ENCODE data around the gene GK. TPM values are rescaled to one million over a fixed set of nuclear protein-coding genes. Genes with fewer than 3 reads are reported as not detected.
"Not testable (repeated sequence)": the region's sequence is repeated elsewhere in the genome, so short reads cannot be mapped to it uniquely, and the experiment has no call there.

The GK gene
- total RNA-seq, 1 experiment from 2014 or later = 1.7 TPM

DNA sequence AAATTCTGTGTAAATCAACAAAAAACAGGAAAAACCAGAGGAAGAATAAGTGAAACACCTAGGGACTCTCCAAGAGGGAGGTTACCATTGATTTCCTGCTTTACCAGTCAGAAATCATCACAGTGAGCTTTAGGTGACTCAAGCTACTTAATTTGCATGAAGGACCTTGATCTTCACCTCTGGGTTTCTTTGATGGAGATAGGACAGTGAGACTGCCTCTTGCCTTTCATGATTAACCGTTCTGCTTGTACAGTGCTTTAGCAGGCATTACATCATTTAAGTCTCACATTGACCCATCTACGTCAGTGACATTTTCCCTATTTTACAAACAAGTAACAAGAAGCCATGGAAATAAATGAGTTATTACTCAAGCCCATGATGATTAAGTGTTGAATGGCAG lies 3.4 kb upstream of the GK start:
- Histone ChIP-seq H3K4me1 (ENCODE audit: control insufficient read depth, insufficient read depth, low read length) (no peaks in the 10 kb centered on the region), H3K36me3 (ENCODE audit: control insufficient read depth, insufficient read depth, low read length) (no peaks in the 10 kb centered on the region), H3K9me3 (ENCODE audit: control insufficient read depth, insufficient read depth, low read depth, low read length) (no peaks in the 10 kb centered on the region), H3K4me3 (ENCODE audit: low read depth in 2 of 2, low read length in 2 of 2) (no peak overlapping the region), H3K27me3 (ENCODE audit: control insufficient read depth, insufficient read depth, low read length) (no peaks in the 10 kb centered on the region), H3K27ac (ENCODE audit: low read length) (no peak overlapping the region)
- TF ChIP-seq POLR2AphosphoS5 (IDR thresholded peaks at IDR 0.05; ENCODE audit: low read depth, low read length) = no peak
- no peak for TF ChIP-seq REST (IDR thresholded peaks at IDR 0.05; ENCODE audit: insufficient read depth in 1 of 2, low read depth in 2 of 2, low read length in 1 of 2)
- no peak for TF ChIP-seq TCF7L2 (IDR thresholded peaks at IDR 0.05; ENCODE audit: low read depth, low read length)
- TF ChIP-seq CTCF (IDR thresholded peaks at IDR 0.05) = no peak
- no peak for TF ChIP-seq SIN3A (IDR thresholded peaks at IDR 0.05; ENCODE audit: borderline replicate concordance, insufficient read depth, low read depth, low read length)
- in situ Hi-C loops (cut with HindIII; ENCODE audit: low pct_unique_long_range_greater_than_20kb, low sequenced_read_pairs) (no loop called here), intact Hi-C loops (cut with micrococcal nuclease; ENCODE audit: unreplicated experiment) (no loop called here)
- no TSS peak for BruUV-seq (replicated peaks)
- no peak for DNase-seq (ENCODE audit: low read depth, low spot score)
- CTCF ChIA-PET = no interaction called here
- ATAC-seq = no peak
- POLR2A ChIA-PET = no interaction called here

DNA sequence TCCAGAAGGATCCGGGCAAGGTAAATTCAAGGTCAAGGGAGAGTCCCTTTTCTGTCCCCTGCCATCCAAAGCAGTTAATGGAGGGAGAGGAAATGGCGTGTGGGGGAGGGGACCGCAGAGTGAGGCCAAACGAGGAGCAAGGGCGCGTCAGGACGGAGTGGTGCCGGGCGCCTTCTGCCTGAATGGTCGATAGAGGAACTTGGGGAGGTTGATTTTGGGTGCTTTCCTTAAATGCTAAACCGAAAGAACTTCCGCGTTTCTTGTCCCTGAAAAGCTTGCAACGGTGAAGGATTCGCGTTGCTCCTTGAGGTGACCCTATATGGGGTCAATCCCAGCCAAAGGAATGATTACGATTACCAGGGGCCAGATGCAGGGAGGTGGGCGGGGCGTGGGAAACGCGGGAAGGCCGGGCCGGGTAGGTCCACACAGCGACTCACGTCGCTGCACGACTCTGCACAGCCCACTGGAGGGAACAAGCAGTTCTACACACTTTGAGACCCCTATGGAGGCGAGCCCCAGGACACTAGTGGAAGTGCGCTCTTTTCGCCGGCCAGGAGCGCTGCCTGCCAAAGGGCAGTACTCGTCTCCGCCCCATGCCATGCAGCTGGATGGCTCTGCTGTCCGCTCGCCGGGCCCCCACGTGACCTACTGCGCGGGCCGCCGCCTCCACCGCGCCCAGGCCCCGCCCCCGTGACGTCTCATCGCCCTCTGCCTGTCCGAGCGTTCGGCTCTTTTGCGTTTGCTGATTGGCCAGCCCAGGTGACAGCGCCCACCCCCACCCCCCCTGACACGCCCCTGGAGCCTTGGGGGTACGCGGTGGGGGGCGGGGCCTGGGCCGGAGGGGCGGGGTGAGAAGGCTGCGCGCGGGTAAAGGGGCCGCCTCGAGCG lies 452 bp upstream of the GK start:
- H3K27ac ChIP-seq (ENCODE audit: low read length) = no peak overlapping the region
- ChIA-PET POLR2A (no interaction called here), CTCF (no interaction called here)
- H3K4me3 ChIP-seq (ENCODE audit: low read depth in 2 of 2, low read length in 2 of 2) = peak overlapping the region; percentile 51 to 62
- H3K9me3 ChIP-seq (ENCODE audit: control insufficient read depth, insufficient read depth, low read depth, low read length) = no peaks in the 10 kb centered on the region
- in situ Hi-C loops (cut with HindIII; ENCODE audit: low pct_unique_long_range_greater_than_20kb, low sequenced_read_pairs) (no loop called here), intact Hi-C loops (cut with micrococcal nuclease; ENCODE audit: unreplicated experiment) (no loop called here)
- no peaks in the 10 kb centered on the region for H3K36me3 ChIP-seq (ENCODE audit: control insufficient read depth, insufficient read depth, low read length)
- peak; percentile 98 for ATAC-seq
- TF ChIP-seq REST (IDR thresholded peaks at IDR 0.05; ENCODE audit: insufficient read depth in 1 of 2, low read depth in 2 of 2, low read length in 1 of 2) (no peak), POLR2AphosphoS5 (IDR thresholded peaks at IDR 0.05; ENCODE audit: low read depth, low read length) (no peak), TCF7L2 (IDR thresholded peaks at IDR 0.05; ENCODE audit: low read depth, low read length) (no peak)
- BruUV-seq (replicated peaks) = no TSS peak
- no peak for DNase-seq (ENCODE audit: low read depth, low spot score)
- H3K4me1 ChIP-seq (ENCODE audit: control insufficient read depth, insufficient read depth, low read length) = no peaks in the 10 kb centered on the region
- no peaks in the 10 kb centered on the region for H3K27me3 ChIP-seq (ENCODE audit: control insufficient read depth, insufficient read depth, low read length)

- ATAC-seq; BruUV-seq (replicated peaks); H3K27ac ChIP-seq (ENCODE audit: low read length); DNase-seq (ENCODE audit: low read depth, low spot score); H3K9me3 ChIP-seq (ENCODE audit: control insufficient read depth, insufficient read depth, low read depth, low read length); in situ Hi-C loops (cut with HindIII; ENCODE audit: low pct_unique_long_range_greater_than_20kb, low sequenced_read_pairs); POLR2A ChIA-PET; CTCF ChIA-PET; H3K36me3 ChIP-seq (ENCODE audit: control insufficient read depth, insufficient read depth, low read length); H3K4me1 ChIP-seq (ENCODE audit: control insufficient read depth, insufficient read depth, low read length); H3K4me3 ChIP-seq (ENCODE audit: low read depth in 2 of 2, low read length in 2 of 2); intact Hi-C loops (cut with micrococcal nuclease; ENCODE audit: unreplicated experiment); H3K27me3 ChIP-seq (ENCODE audit: control insufficient read depth, insufficient read depth, low read length): not testable (repeated sequence)
These were observed 1.2 kb downstream of the GK start for GRCh38 chrX:30654386-30654785.
